HG03520 (cell line): ENCODE results near the gene ROMO1.
"Not testable (repeated sequence)": the region's sequence is repeated elsewhere in the genome, so short reads cannot be mapped to it uniquely, and the experiment has no call there.

Experiments used
- ATAC-seq: cut with Tn5 transposase; IDR thresholded peaks from one replicate; pipeline ENCODE4 v1.9.1; 2021; ENCODE audit warnings: mild to moderate bottlenecking, moderate library complexity; ENCODE audit not compliant: unreplicated experiment

The ROMO1 gene

DNA sequence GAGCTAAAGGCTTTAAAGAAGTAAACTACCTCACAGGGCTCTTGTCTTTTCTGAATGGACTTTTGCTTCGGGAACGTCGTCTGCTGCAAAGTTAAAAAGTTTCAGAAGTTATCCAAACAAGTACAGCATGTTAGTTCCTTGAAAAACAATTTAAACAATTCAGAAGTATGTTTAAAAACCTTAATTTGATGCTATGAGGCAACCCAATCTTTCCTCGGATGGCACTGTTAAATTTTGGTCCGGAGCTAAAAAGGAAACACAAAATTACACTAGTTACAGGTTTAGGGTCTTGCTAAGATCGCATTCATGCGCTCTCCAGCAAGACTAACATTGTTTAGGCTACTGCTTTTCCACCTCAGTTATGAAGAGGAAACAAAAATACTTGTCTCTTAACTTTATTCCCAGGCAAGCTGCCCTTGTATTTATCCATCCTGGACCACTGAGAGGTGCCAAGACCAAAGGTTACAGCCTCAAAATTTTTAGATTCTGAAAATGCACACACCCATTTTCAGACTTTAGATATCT lies 30.1 kb downstream of the ROMO1 start:
- ATAC-seq = no peak

DNA sequence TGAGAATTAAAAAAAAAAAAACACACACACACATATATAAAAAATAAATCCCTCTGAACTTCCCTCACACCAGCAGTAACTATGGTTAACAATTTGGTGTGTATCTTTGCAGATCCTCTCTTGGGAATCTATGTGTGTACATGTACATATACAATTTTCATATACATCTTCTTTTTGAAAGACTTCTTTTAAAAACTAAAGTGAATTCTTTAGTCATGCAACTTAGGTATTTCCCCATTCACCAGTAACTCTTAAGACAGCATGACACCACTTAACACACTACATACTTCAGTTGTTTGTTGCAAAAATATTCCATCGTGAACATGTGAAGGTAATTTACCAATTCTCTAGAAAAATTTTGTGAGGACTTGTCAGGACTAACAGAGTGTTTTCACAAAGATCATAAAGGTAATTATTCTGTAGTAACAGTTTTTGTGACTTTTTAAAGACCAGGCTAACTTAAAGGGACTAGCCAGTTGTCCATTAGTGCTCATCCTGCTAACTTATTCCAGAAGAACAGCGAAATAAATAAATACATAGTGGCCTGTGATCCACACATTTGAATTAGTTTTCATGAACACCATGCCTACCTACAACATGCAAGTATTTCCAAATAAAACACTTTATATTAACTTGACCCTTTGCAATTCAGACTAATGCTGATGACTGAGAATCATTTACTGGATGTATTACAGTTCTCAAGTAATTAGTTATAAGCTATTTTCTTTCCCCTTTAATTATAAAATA lies 30.8 kb downstream of the ROMO1 start:
- no peak for ATAC-seq

DNA sequence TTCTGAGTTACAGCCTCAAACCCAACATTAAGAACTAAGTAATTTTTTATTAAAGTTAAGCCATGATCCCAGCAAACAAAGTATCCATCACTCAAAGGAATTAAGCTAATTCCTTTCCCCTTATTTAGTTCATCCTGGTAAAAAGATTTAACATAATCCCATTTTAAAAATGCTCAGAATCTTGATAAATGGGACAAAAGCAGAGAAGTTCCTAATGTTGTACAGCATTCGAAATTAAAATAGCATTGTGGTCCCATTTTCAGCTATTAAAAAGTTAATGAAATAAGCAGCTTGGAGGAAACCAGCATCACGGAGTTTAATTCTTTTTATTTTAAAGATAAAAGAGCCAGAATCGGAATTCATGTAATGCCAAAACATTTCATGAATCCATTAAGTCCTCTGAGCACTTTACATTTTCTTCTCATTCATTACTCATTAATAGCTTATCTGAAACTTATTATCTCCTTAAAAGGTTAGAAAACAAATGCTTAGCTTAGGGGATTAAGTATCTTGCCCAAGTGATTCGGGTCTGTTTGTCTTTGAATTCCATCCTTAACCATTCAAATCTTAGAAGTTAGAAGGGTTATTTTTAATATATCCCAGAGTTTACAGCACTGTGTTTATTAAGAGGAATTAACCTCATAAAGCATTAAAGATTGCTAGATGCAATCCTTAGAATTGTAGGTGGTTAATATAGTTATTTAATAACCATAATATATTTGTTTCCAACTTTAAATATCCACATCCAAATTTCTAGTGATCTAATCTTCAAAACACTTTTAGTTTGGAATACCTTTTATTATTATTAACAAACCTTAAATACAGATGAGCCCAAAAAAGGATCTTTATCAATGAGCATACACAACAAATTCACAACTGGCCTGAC lies 31.6 kb downstream of the ROMO1 start:
- no peak for ATAC-seq

DNA sequence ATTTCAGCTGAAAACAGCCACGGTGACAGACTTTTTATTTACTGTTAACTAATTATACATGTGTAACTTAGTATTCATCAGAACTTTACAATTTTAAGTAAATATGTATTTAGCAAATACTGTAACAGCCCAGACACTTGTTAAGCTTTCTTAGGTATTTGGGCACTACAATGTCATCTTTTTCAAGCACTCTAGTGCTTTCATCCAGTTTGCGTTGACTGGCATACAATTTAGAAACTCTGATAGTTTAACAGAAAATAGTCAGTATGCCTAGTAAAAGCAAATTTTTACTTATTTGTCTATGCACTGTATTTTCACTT lies 32.2 kb downstream of the ROMO1 start:
- no peak for ATAC-seq

DNA sequence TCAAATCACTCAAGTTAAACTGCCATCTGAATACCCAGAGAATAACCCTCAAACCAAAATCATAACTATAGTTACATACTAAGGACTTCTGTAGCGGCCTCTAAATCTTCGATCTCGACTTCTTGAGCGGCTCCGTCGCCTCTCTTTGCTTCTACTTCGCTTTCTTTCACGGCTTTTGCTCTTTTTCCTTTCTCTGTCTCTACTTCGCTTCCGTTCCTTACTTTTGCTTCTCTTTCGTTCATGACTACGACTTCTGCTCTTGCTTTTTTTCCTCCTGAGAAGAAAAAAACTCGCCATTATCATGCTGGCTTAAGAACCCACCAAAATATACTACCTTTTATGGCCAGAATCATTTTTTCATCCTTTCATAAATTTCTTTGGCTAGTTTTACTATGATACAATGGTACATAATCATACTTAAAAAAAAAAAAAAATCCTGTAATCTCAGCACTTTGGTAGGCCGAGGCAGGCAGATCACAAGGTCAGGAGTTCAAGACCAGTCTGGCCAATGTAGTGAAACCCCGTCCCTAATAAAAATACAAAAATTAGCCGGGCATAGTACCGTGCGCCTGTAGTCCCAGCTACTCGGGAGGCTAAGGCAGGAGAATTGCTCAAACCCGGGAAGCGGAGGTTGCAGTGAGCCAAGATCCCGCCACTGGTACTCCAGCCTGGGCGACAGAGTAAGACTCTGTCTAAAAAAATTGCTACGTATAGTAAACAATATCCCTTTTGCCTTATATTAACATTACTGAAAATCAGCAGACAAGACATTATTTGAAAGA lies 32.8 kb downstream of the ROMO1 start:
- ATAC-seq = no peak

DNA sequence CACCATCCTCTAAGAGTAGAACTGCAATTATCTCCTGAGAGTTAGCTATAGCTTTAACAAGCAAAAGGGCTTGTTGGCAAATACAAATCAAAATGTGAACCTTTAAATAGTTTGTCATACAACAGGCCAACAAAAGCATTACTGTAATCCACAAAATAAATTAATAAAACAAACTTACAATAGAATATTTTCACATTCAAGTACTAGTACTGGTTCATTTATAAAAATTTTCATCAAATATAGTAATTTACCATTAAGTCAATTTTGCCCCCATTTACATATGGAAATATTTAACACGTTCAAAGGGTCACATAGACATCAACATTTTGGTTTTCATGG lies 33.4 kb downstream of the ROMO1 start:
- ATAC-seq = no peak

DNA sequence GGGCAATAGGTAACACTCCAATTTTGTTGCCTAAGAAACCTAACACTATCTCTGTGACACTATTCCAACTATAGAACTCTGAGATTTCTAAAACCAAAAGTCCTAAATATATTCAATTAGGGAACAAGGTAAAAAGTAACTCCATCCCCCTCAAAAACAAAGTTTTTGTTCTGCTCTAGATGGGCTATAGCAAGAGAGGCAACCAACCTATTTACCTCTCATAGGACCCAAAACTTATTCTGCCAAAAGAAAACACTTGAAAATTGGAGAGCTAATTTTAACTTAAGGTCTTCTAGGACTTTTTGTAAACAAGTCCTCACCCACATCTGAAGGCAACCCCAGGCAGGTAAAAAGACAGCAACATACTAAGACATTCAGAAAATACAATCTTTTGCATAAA lies 35.2 kb downstream of the ROMO1 start:
- ATAC-seq = no peak

DNA sequence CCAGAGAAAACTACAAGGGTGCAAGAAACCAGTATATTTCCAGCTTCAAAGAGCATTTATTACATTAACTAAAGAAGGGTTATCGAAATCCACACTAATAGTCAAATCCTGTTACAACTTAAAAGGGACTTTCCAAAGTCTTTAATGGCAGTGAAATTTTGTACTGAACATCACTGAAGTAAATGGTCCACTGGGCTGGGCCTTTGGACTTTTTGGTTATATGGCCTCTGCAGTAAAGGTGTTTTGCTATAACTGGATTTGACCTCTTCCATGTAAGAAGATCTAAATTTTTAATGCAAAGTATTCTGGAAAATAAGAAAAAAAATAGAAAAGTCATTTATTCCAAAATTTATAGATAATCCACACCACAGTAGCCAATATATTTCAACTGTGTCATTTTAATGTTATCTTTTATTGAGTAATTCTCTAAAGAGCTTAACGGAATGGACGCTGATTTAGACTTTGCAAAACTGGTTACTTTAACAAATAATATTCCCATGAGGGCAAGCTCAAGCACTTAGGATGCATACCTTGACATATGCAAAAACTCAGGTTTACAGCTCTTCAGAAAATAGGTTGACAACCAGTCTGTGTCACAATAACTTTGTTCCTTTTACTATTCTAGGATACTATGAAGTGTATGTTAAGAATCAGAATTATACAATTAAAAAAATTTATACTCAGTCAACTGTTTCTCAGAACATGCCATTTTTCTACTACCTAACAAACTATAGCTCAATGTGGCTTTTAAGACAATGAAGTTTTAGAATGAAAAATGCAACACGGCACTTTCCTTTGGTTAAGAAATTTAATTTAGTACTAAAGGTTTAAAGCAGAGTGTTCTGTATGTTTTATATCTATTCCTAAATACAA lies 35.8 kb downstream of the ROMO1 start:
- no peak for ATAC-seq

DNA sequence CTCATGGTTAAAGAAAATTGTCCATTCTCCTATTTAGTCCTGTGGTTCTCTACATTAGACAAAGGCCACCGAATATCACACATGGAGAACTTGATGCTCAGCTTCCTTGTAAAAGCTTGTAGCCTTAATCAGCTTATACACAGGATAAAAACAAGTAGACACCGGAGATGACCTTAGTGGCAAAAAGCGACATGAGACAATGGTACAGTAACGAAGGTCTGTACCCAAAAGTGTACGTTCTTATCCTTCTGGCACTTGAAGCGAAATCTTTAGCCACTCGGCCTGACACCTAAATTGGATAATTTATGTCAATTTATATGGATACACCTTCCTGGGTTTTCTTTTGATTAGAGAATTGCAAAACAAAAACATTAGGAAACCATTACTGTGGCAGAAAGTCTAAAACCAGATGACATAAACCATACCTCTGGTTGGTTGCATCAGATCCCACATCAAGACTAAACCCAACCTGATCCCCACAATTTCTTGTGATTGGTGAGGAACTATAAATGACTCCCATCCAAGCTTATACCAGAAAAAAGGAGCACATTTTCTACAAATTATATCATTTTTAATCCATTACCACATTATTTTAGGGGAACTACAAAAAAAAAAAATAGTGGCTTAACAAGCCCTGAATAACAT lies 36.7 kb downstream of the ROMO1 start:
- no peak for ATAC-seq

DNA sequence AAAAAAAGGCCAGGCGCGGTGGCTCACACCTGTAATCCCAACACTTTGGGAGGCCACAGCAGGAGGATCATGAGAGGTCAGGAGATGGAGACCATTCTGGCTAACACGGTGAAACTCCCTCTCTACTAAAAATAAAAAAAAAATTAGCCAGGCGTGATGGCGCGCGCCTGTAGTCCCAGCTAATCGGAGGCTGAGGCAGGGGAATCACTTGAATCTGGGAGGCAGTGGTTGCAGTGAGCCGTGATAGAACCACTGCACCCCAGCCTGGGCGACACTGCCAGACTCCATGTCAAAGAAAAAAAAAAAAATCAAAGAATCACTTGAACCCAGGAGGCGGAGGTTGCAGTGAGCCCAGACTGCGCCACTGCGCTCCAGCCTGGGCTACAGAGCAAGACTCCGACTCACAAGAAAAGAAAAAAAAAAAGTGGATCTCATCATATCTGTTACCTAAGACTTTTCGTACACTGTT lies 38.7 kb downstream of the ROMO1 start:
- ATAC-seq = no peak

DNA sequence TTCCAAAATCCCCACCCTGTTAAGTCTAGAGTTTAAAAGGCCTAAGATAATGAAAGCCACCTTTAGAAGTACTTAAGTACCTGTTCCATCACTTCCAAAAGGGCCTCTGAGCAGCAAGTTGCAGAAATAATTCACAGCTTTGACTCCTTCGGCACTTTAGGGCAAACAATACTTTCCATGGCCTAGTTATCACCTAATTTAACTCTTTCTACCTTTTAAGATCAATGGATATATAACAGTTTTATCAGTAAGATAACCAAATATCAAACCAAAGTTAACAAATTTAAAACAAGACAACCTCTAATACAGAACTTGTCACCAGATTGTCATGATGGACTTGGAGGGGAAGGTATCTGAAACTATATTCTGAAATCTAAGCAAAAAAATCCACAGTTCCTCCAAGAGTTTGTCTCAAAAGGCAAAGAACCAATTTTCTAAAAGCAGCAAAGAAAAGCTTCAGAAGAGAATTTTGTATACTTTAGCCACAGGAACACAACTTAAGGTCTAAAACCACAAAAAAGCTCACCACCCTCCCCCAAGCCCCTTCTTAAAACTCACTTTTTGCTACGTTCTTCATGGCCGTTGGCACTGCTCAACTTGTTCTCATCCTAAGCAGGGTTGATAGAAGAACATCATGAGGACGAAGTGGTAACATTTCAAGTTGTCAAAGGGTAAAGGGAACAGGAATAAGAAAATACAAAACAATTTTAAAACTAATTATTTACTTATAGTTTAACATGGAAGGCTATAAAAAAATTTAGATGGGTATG lies 39.4 kb downstream of the ROMO1 start:
- no peak for ATAC-seq

DNA sequence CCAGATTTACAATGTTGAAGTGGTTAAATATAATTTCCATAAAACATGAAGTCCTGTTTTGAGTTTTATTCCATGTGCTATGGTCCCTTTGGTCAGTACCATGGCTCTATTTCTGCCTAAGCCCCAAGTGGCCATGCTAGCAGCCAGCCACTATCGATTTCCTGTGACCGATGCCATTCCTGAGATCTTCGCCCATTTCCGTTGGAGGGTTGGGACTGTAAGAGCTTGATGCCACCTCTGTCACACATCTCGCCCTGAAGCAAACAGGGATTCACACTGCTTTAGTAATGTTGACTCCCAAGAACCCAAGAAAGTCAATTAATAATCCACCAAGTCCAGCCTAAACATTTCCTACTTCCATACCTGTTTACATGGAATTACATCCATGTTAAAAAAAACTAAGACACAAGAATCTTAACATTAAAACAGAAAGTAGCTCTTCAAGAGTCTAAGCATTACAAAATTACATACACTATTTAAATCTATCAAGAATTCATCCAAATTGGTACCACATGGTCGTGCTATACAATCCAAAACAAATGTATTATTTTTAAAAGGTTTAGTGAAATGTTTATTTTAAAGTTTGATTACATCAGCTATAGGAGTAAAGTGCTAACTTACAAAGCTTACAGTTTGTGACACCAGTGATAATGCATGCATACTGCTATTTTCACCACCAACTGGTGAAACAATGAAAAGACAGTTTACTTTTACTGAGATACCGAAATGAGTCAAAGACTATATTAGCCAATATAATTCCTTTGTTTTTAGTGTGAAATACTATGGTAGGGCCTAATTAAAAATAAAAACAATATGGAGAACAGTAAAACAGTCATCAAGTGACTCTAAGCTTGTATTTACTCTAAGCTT lies 40.3 kb downstream of the ROMO1 start:
- no peak for ATAC-seq

DNA sequence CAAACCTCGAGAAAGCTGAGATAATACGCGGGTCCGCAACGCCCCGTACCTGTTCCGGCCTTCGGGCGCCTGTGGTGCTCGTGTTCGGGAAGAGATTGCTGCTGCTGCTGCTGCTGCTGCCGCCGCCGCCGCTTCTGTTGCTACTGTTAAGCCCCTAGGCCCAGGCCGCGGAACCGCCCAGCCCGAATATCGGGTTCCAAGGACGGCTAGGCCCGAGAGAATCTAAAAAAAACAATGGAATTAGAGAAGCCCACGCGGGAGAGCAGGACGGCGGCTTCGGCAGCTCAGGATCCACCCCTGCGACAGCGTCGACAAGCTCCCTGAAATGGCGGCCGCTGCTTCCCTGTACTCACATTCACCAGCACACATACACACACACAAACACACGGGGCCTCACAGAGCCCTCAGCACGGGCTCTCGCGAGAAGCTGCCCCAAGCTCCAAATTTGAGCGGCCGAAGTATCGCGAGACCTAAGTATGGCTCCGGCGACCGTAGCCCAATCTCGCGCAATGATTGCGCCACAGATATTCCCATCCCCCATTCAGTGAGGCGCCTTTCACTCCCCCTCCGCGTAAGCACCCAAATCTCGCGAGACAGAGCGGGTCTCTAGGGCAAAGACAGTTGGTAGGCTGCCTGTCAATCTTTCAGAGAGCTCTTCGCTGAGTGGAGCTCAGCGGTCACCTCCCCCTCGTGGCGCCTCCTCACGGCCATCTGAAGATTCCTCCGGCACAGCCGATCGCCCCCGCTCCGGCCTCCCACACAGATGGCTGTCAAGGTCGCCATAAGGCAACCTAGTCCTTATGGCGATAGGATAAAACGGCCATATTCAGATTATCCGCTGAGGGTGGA lies 42.9 kb downstream of the ROMO1 start, which contains the start of gene RBM39:
RBM39 (minus strand) TSS at position 369 of the 849 bp plus-strand sequence. CDS start 1,386 bp downstream, outside the sequence.
- ATAC-seq = peak; percentile 81

DNA sequence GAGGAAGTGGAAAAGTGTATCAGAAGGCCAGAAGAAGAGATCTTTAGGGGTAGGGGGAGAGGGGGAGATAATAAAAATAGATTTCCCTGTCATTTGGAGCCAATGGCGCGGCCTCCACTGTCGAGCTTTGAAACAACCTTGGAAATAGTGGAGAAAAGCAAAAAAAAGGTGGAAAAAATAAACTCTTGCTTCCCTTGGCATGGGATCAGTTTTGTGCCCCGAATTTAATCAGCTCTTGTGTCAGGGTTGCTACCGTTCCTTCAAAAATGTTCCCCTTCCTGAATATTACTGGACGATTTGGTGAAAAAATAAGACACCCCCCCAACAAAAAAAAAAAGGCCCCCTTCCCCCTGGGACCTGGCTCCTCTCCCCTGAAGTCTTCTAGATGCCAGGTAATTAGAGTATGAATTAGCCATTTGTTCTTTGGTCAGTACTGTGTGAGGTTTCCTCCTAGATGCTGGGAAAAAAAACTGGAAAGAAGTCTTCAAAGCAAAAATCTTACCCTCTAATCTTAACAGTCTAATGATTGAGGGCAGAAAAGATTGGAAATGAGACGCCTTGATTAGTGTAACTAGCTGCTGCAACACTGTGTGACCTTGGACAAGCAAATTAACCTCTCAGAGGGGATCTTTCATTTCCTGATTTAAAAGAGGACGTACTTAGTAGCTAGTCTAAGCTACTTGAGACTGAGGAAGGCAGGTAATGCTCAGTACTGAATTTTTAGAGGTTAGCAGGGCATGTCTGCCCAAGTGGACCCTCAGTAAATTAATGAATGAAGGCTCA lies 43.7 kb downstream of the ROMO1 start:
- ATAC-seq = no peak

DNA sequence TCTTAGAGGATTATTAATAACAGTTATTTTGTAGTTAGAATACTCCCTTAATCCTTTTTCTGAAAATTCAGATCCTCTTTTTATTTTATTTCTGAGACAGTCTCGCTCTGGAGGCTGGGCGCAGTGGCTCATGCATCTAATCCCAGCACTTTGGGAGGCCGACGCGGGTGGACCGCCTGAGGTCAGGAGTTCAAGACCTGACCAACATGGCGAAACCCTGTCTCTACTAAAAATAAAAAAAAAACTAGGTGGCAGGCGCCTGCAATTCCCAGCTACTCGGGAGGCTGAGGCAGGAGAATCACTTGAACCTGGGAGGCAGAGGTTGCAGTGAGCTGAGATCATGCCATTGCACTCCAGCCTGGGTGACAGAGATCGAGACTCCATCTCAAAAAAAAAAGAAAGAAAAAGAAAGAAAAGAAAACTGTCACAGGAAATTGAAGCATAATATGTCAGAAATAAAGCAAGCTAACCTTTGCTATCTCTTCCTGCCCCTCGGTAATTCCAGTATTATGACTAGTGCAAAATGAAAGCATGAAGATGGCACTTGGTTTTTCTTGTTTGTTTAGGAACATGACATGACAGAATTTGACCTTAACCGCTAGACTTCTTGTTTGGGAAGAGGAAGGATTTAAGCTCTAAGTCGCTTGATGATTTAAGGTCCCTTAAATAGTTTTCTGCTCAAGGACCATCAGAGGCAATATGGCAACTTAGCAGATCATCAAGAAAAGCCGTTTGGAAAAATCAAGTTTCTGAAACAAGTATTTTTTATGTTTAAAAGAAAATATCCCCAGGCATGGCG lies 44.7 kb downstream of the ROMO1 start:
- ATAC-seq = no peak

DNA sequence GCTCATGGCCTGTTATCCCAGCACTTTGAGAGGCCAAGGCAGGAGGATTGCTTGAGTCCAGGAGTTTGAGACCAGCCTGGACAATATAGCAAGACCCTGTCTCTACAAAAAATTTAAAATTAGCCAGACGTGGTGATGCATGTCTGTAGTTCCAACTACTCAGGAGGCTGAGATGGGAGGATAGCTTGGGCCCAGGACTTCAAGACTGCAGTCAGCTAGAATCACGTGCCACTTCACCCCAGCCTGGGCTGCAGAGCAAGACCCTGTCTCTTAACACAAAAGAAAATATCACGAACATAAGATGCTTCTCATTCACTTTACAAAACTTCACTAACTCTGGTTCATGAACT lies 45.3 kb downstream of the ROMO1 start:
- ATAC-seq = not testable (repeated sequence)
